ENCODE results near the gene TCF19.

Gene TCF19

GRCh38 chr6:31120151-31120915 lies 38.1 kb upstream of the TCF19 start, which contains the start of gene CDSN:
CDSN (minus strand) TSS chr6:31120446; CDS start chr6:31120419, 27 bp downstream.
- peaks cover 3% of the 10 kb centered on the region for H3K27me3 ChIP-seq (ENCODE audit: control insufficient read depth, insufficient read depth, low read length)
- no peak within 1 kb of the TSS for H3K4me3 ChIP-seq (ENCODE audit: low read length)
- no peaks in the 10 kb centered on the region for H3K36me3 ChIP-seq (ENCODE audit: control insufficient read depth, insufficient read depth, low read length)
- peaks cover 26% of the 10 kb centered on the region for H3K4me1 ChIP-seq (ENCODE audit: control insufficient read depth, insufficient read depth, low read length)
- H3K9ac ChIP-seq (ENCODE audit: low read length), result no peak within 1 kb of the TSS
- no peak within 1 kb of the TSS for H3K27ac ChIP-seq (ENCODE audit: low read depth, low read length)

GRCh38 chr6:31121131-31121790 lies 37.1 kb upstream of the TCF19 start:
- Histone ChIP-seq H3K27ac (ENCODE audit: low read depth, low read length) (no peak overlapping the region), H3K9ac (ENCODE audit: low read length) (no peak overlapping the region), H3K4me1 (ENCODE audit: control insufficient read depth, insufficient read depth, low read length) (peaks cover 22% of the 10 kb centered on the region), H3K36me3 (ENCODE audit: control insufficient read depth, insufficient read depth, low read length) (no peaks in the 10 kb centered on the region), H3K4me3 (ENCODE audit: low read length) (no peak overlapping the region), H3K27me3 (ENCODE audit: control insufficient read depth, insufficient read depth, low read length) (peaks cover 3% of the 10 kb centered on the region)

GRCh38 chr6:31122791-31123706 lies 35.3 kb upstream of the TCF19 start:
- Histone ChIP-seq H3K36me3 (ENCODE audit: control insufficient read depth, insufficient read depth, low read length) (no peaks in the 10 kb centered on the region), H3K9ac (ENCODE audit: low read length) (no peak overlapping the region), H3K27me3 (ENCODE audit: control insufficient read depth, insufficient read depth, low read length) (peaks cover 3% of the 10 kb centered on the region), H3K27ac (ENCODE audit: low read depth, low read length) (peak overlapping the region; percentile 80), H3K4me3 (ENCODE audit: low read length) (no peak overlapping the region), H3K4me1 (ENCODE audit: control insufficient read depth, insufficient read depth, low read length) (peaks cover 22% of the 10 kb centered on the region)

- Histone ChIP-seq H3K4me1 (ENCODE audit: control insufficient read depth, insufficient read depth, low read length) (peaks cover 22% of the 10 kb centered on the region), H3K4me3 (ENCODE audit: low read length) (no peak overlapping the region), H3K27me3 (ENCODE audit: control insufficient read depth, insufficient read depth, low read length) (no peaks in the 10 kb centered on the region), H3K9ac (ENCODE audit: low read length) (no peak overlapping the region), H3K27ac (ENCODE audit: low read depth, low read length) (peak overlapping the region; percentile 6), H3K36me3 (ENCODE audit: control insufficient read depth, insufficient read depth, low read length) (no peaks in the 10 kb centered on the region)
Measured at GRCh38 chr6:31125162-31125561, 33.2 kb upstream of the TCF19 start.

GRCh38 chr6:31125586-31126363 lies 32.6 kb upstream of the TCF19 start:
- no peaks in the 10 kb centered on the region for H3K27me3 ChIP-seq (ENCODE audit: control insufficient read depth, insufficient read depth, low read length)
- H3K4me3 ChIP-seq (ENCODE audit: low read length), result no peak overlapping the region
- H3K4me1 ChIP-seq (ENCODE audit: control insufficient read depth, insufficient read depth, low read length), result peaks cover 22% of the 10 kb centered on the region
- no peaks in the 10 kb centered on the region for H3K36me3 ChIP-seq (ENCODE audit: control insufficient read depth, insufficient read depth, low read length)
- H3K27ac ChIP-seq (ENCODE audit: low read depth, low read length), result peak overlapping the region; percentile 6
- H3K9ac ChIP-seq (ENCODE audit: low read length), result no peak overlapping the region

GRCh38 chr6:31126396-31127175 lies 31.8 kb upstream of the TCF19 start:
- no peak overlapping the region for H3K27ac ChIP-seq (ENCODE audit: low read depth, low read length)
- no peaks in the 10 kb centered on the region for H3K36me3 ChIP-seq (ENCODE audit: control insufficient read depth, insufficient read depth, low read length)
- H3K4me3 ChIP-seq (ENCODE audit: low read length), result no peak overlapping the region
- H3K4me1 ChIP-seq (ENCODE audit: control insufficient read depth, insufficient read depth, low read length), result peaks cover 22% of the 10 kb centered on the region
- no peak overlapping the region for H3K9ac ChIP-seq (ENCODE audit: low read length)
- H3K27me3 ChIP-seq (ENCODE audit: control insufficient read depth, insufficient read depth, low read length), result no peaks in the 10 kb centered on the region

GRCh38 chr6:31128093-31128676 lies 30.2 kb upstream of the TCF19 start:
- H3K27ac ChIP-seq (ENCODE audit: low read depth, low read length), result no peak overlapping the region
- H3K9ac ChIP-seq (ENCODE audit: low read length), result no peak overlapping the region
- peaks cover 13% of the 10 kb centered on the region for H3K4me1 ChIP-seq (ENCODE audit: control insufficient read depth, insufficient read depth, low read length)

GRCh38 chr6:31129130-31129529 lies 29.3 kb upstream of the TCF19 start:
- Histone ChIP-seq H3K27ac (ENCODE audit: low read depth, low read length) (no peak overlapping the region), H3K27me3 (ENCODE audit: control insufficient read depth, insufficient read depth, low read length) (no peaks in the 10 kb centered on the region), H3K9ac (ENCODE audit: low read length) (no peak overlapping the region), H3K4me1 (ENCODE audit: control insufficient read depth, insufficient read depth, low read length) (peaks cover 8% of the 10 kb centered on the region), H3K4me3 (ENCODE audit: low read length) (no peak overlapping the region), H3K36me3 (ENCODE audit: control insufficient read depth, insufficient read depth, low read length) (no peaks in the 10 kb centered on the region)

More at GRCh38 chr6:31128093-31128676, 30.2 kb upstream of the TCF19 start:
- H3K27me3 ChIP-seq (ENCODE audit: control insufficient read depth, insufficient read depth, low read length), result no peaks in the 10 kb centered on the region
- H3K36me3 ChIP-seq (ENCODE audit: control insufficient read depth, insufficient read depth, low read length), result no peaks in the 10 kb centered on the region
- H3K4me3 ChIP-seq (ENCODE audit: low read length), result no peak overlapping the region

GRCh38 chr6:31130751-31131150 lies 27.6 kb upstream of the TCF19 start:
- Histone ChIP-seq H3K9ac (ENCODE audit: low read length) (no peak overlapping the region), H3K36me3 (ENCODE audit: control insufficient read depth, insufficient read depth, low read length) (no peaks in the 10 kb centered on the region), H3K4me3 (ENCODE audit: low read length) (no peak overlapping the region), H3K27ac (ENCODE audit: low read depth, low read length) (no peak overlapping the region), H3K4me1 (ENCODE audit: control insufficient read depth, insufficient read depth, low read length) (no peaks in the 10 kb centered on the region), H3K27me3 (ENCODE audit: control insufficient read depth, insufficient read depth, low read length) (no peaks in the 10 kb centered on the region)

GRCh38 chr6:31131595-31131994 lies 26.8 kb upstream of the TCF19 start:
- Histone ChIP-seq H3K27me3 (ENCODE audit: control insufficient read depth, insufficient read depth, low read length) (no peaks in the 10 kb centered on the region), H3K36me3 (ENCODE audit: control insufficient read depth, insufficient read depth, low read length) (no peaks in the 10 kb centered on the region), H3K4me3 (ENCODE audit: low read length) (no peak overlapping the region), H3K4me1 (ENCODE audit: control insufficient read depth, insufficient read depth, low read length) (no peaks in the 10 kb centered on the region), H3K9ac (ENCODE audit: low read length) (no peak overlapping the region), H3K27ac (ENCODE audit: low read depth, low read length) (no peak overlapping the region)

GRCh38 chr6:31132806-31133205 lies 25.6 kb upstream of the TCF19 start:
- Histone ChIP-seq H3K36me3 (ENCODE audit: control insufficient read depth, insufficient read depth, low read length) (no peaks in the 10 kb centered on the region), H3K4me3 (ENCODE audit: low read length) (no peak overlapping the region), H3K27me3 (ENCODE audit: control insufficient read depth, insufficient read depth, low read length) (no peaks in the 10 kb centered on the region), H3K27ac (ENCODE audit: low read depth, low read length) (no peak overlapping the region), H3K4me1 (ENCODE audit: control insufficient read depth, insufficient read depth, low read length) (no peaks in the 10 kb centered on the region), H3K9ac (ENCODE audit: low read length) (no peak overlapping the region)
